GM23338 (cell line): ENCODE measurements around the gene AMTN. TPM values are rescaled to one million over a fixed set of nuclear protein-coding genes. Genes with fewer than 3 reads are reported as not detected.

Experiments
- ATAC-seq: fragments of 200-7000 bp; cut with Tn5 transposase; 3 replicates; pipeline ENCODE4 v1.9.1; 2020
- DNase-seq: peaks from one replicate; pipeline ENCODE4 v3.0.0-alpha.2; 2015; ENCODE audit warnings: low spot score
- H2AFZ ChIP-seq: fragments of 200-600 bp; sonication (generic); 2 replicates; pipeline ENCODE4 v1.8.0; 2016; ENCODE audit warnings: antibody characterized with exemption, mild to moderate bottlenecking, moderate library complexity
- H3F3A ChIP-seq: fragments of 200-600 bp; sonication (generic); replicated peaks from 2 replicates; pipeline ENCODE4 v1.8.0; 2017; ENCODE audit warnings: antibody characterized with exemption, mixed run types, low read depth
- H3K27ac ChIP-seq: fragments of 200-600 bp; sonication (generic); 2 replicates; pipeline ENCODE4 v1.6.1; 2016; ENCODE audit warnings: low read depth
- H3K27me3 ChIP-seq: fragments of 200-600 bp; sonication (generic); 2 replicates; pipeline ENCODE4 v1.8.0; 2016; ENCODE audit warnings: mild to moderate bottlenecking, mixed run types, moderate library complexity; ENCODE audit not compliant: insufficient read depth
- H3K36me3 ChIP-seq: fragments of 200-600 bp; sonication (generic); 2 replicates; pipeline ENCODE4 v1.8.0; 2016; ENCODE audit warnings: mild to moderate bottlenecking; ENCODE audit not compliant: insufficient read depth
- H3K4me1 ChIP-seq: fragments of 200-600 bp; sonication (generic); 2 replicates; pipeline ENCODE4 v1.8.0; 2016; ENCODE audit warnings: mild to moderate bottlenecking, moderate library complexity; ENCODE audit not compliant: insufficient read depth
- H3K4me2 ChIP-seq: fragments of 200-600 bp; sonication (generic); 2 replicates; pipeline ENCODE4 v1.7.1; 2017; ENCODE audit warnings: mixed run types
- H3K4me3 ChIP-seq: fragments of 200-600 bp; sonication (generic); 2 replicates; pipeline ENCODE4 v1.6.1; 2016; ENCODE audit warnings: mixed run types
- H3K79me2 ChIP-seq: fragments of 200-600 bp; sonication (generic); replicated peaks from 2 replicates; pipeline ENCODE4 v1.8.0; 2017; ENCODE audit warnings: mild to moderate bottlenecking; ENCODE audit not compliant: insufficient read depth
- H3K9me2 ChIP-seq: fragments of 200-600 bp; sonication (generic); 2 replicates; pipeline ENCODE4 v1.8.0; 2017; ENCODE audit not compliant: insufficient read depth
- H4K20me1 ChIP-seq: fragments of 200-600 bp; sonication (generic); replicated peaks from 2 replicates; pipeline ENCODE4 v1.8.0; 2017; ENCODE audit warnings: mild to moderate bottlenecking; ENCODE audit not compliant: insufficient read depth
- H3K27ac Mint-ChIP-seq: 2 replicates; pipeline ENCODE4 v1.8.0; 2020; ENCODE audit warnings: inconsistent platforms, mild to moderate bottlenecking, moderate library complexity, mixed read lengths
- H3K27me3 Mint-ChIP-seq: 3 replicates; pipeline ENCODE4 v1.8.0; 2022; ENCODE audit warnings: low read depth, mild to moderate bottlenecking, moderate library complexity, mixed read lengths, inconsistent platforms; ENCODE audit not compliant: insufficient read depth, poor library complexity
- H3K36me3 Mint-ChIP-seq: 3 replicates; pipeline ENCODE4 v1.8.0; 2021; ENCODE audit warnings: low read depth, mild to moderate bottlenecking, inconsistent platforms, moderate library complexity, mixed read lengths
- H3K4me1 Mint-ChIP-seq: 3 replicates; pipeline ENCODE4 v1.8.0; 2020; ENCODE audit warnings: mild to moderate bottlenecking, inconsistent platforms, mixed read lengths
- H3K4me3 Mint-ChIP-seq: 3 replicates; pipeline ENCODE4 v1.8.0; 2021; ENCODE audit warnings: moderate library complexity, mild to moderate bottlenecking, inconsistent platforms, mixed read lengths
- H3K9me3 Mint-ChIP-seq: 3 replicates; pipeline ENCODE4 v1.8.0; 2020; ENCODE audit warnings: moderate library complexity, mild to moderate bottlenecking, inconsistent platforms, mixed read lengths
- CTCF ChIP-seq, 2 experiments: fragments of 200-600 bp in 1 of 2; sonication (generic) in 1 of 2; conservative IDR thresholded peaks; 2 replicates each; pipeline versions ENCODE4 v1.5.1 to v1.6.1; 2016 to 2017; ENCODE audit warnings: antibody characterized with exemption in 2 of 2, low read depth in 2 of 2, mild to moderate bottlenecking in 2 of 2, moderate library complexity in 1 of 2
- ETS1 ChIP-seq: IDR thresholded peaks from 2 replicates; pipeline ENCODE4 v1.6.1; 2016; ENCODE audit warnings: antibody characterized with exemption
- EZH2 ChIP-seq: fragments of 200-600 bp; sonication (generic); IDR thresholded peaks from one replicate; pipeline ENCODE4 v1.8.0; 2017; ENCODE audit warnings: antibody characterized with exemption, mild to moderate bottlenecking, low read depth; ENCODE audit not compliant: unreplicated experiment
- EZH2phosphoT487 ChIP-seq: fragments of 200-600 bp; sonication (generic); IDR thresholded peaks from one replicate; pipeline ENCODE4 v1.8.1; 2018; ENCODE audit warnings: antibody characterized with exemption; ENCODE audit not compliant: unreplicated experiment
- REST ChIP-seq: IDR thresholded peaks from one replicate; pipeline ENCODE4 v1.6.1; 2018; ENCODE audit warnings: antibody characterized with exemption; ENCODE audit not compliant: unreplicated experiment
- ZNF462 ChIP-seq: fragments of 250-450 bp; sonication (Bioruptor Pico); IDR thresholded peaks from 2 replicates; pipeline ENCODE4 v1.5.0; 2020; ENCODE audit warnings: mild to moderate bottlenecking, moderate library complexity
- polyA plus RNA-seq: library from polyadenylated mRNA; unstranded; fragments of >200 nt; fragmentation: Nextera tagmentation; extraction: Ambion mirVana; gene quantifications from 2 replicates; pipeline ENCODE4 v1.2.1, GENCODE V29; 2016
- total RNA-seq: library from RNA; depleted of rRNA; stranded (reverse); fragments of >200 nt; shearing (Covaris generic); gene quantifications from 2 replicates; pipeline ENCODE4 v1.2.3, GENCODE V29; 2014

AMTN gene
- total and polyA plus RNA-seq, 2 experiments from 2014 or later = not detected

GRCh38 chr4:70531981-70532380, 13.6 kb downstream of the AMTN start:
- H3K4me1 ChIP-seq = no peaks in the 10 kb centered on the region
- DNase-seq = peak; percentile 64
- no peak overlapping the region for H3K4me3 ChIP-seq
- H3K4me3 Mint-ChIP-seq = no peak overlapping the region
- no peaks in the 10 kb centered on the region for H3K36me3 ChIP-seq
- H3K27ac Mint-ChIP-seq = no peak overlapping the region
- no peaks in the 10 kb centered on the region for H3K36me3 Mint-ChIP-seq
- H3F3A ChIP-seq = no peaks in the 10 kb centered on the region
- no peaks in the 10 kb centered on the region for H3K27me3 Mint-ChIP-seq
- H3K27ac ChIP-seq = no peak overlapping the region
- H3K9me2 ChIP-seq = no peaks in the 10 kb centered on the region
- no peak overlapping the region for H2AFZ ChIP-seq
- H3K9me3 Mint-ChIP-seq = no peaks in the 10 kb centered on the region
- no peaks in the 10 kb centered on the region for H3K4me1 Mint-ChIP-seq
- H3K27me3 ChIP-seq = no peaks in the 10 kb centered on the region
- ATAC-seq = peak; percentile 95
- H4K20me1 ChIP-seq = no peaks in the 10 kb centered on the region
- no peaks in the 10 kb centered on the region for H3K79me2 ChIP-seq
- TF ChIP-seq CTCF (conservative IDR thresholded peaks at IDR 0.05; ENCODE audit: low read depth in 2 of 2) (peak in 1 of 2 experiments; percentile 47; a peak in 3 of 4 replicates), EZH2 (no peak)
- no peak overlapping the region for H3K4me2 ChIP-seq

- H3K36me3 ChIP-seq = no peaks in the 10 kb centered on the region
- ATAC-seq (no peak), DNase-seq (no peak)
- no peaks in the 10 kb centered on the region for H3K9me2 ChIP-seq
- Mint-ChIP-seq H3K27me3 (no peaks in the 10 kb centered on the region), H3K36me3 (no peaks in the 10 kb centered on the region), H3K27ac (no peak overlapping the region), H3K4me3 (no peak overlapping the region), H3K4me1 (no peaks in the 10 kb centered on the region), H3K9me3 (no peaks in the 10 kb centered on the region)
- no peak overlapping the region for H3K4me3 ChIP-seq
- H4K20me1 ChIP-seq = no peaks in the 10 kb centered on the region
- no peak overlapping the region for H3K27ac ChIP-seq
- H3K4me2 ChIP-seq = no peak overlapping the region
- H3K4me1 ChIP-seq = no peaks in the 10 kb centered on the region
- H3K79me2 ChIP-seq = no peaks in the 10 kb centered on the region
- H3K27me3 ChIP-seq = no peaks in the 10 kb centered on the region
- no peaks in the 10 kb centered on the region for H3F3A ChIP-seq
- H2AFZ ChIP-seq = no peak overlapping the region
- TF ChIP-seq EZH2phosphoT487 (no peak), ETS1 (no peak), CTCF (conservative IDR thresholded peaks at IDR 0.05; ENCODE audit: low read depth in 2 of 2) (no peak), REST (no peak), ZNF462 (CRISPR knock-in tag) (no peak)
These were observed 14.8 kb downstream of the AMTN start for GRCh38 chr4:70533211-70533610.
